M059J (cell line): ENCODE results near the gene SYNPO2. TPM values are rescaled to one million over a fixed set of nuclear protein-coding genes. Genes with fewer than 3 reads are reported as not detected.
"Not testable (repeated sequence)": the region's sequence is repeated elsewhere in the genome, so short reads cannot be mapped to it uniquely, and the experiment has no call there.

ENCODE experiments used
- DNase-seq: peaks from one replicate; pipeline ENCODE4 v3.0.0-alpha.2; 2012; ENCODE audit warnings: low read depth
- total RNA-seq: library from RNA; depleted of rRNA; stranded (reverse); fragments of >200 nt; shearing (Covaris generic); gene quantifications from 2 replicates; pipeline ENCODE4 v1.2.3, GENCODE V29; 2014

SYNPO2 gene
- total RNA-seq, 1 experiment from 2014 or later, result 0.69 TPM

DNA sequence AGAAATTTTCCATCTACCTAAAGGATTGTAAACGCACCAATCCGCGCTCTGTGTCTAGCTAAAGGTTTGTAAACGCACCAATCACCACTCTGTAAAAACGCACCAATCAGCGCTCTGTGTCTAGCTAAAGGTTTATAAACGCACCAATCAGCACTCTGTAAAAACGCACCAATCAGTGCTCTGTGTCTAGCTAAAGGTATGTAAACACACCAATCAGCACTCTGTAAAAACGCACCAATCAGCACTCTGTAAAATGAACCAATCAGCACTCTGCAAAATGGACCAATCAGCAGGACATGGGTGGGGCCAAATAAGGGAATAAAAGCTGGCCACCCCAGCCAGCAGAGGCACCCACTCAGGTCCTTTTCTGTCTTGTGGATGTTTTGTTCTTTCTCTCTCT lies 10.1 kb upstream of the SYNPO2 start:
- DNase-seq, result not testable (repeated sequence)

DNA sequence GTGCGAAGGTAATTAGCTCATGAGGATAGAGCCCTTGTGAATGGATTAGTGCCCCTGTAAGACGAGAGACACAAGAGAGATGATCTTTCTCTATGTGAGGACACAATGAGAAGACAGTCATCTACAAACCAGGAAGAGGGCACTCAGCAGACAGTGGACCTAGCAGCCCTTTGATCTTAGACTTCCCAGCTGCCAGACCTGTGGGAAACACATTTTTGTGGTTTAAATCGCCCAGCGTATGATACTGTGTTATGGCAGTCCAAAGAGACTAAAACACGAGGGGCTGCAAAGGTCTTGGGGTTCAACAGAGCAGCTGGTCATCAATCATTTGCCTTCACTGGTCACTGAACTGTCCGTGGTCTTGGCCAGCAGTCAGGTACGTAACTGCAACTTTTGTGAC lies 9.2 kb upstream of the SYNPO2 start:
- no peak for DNase-seq

DNA sequence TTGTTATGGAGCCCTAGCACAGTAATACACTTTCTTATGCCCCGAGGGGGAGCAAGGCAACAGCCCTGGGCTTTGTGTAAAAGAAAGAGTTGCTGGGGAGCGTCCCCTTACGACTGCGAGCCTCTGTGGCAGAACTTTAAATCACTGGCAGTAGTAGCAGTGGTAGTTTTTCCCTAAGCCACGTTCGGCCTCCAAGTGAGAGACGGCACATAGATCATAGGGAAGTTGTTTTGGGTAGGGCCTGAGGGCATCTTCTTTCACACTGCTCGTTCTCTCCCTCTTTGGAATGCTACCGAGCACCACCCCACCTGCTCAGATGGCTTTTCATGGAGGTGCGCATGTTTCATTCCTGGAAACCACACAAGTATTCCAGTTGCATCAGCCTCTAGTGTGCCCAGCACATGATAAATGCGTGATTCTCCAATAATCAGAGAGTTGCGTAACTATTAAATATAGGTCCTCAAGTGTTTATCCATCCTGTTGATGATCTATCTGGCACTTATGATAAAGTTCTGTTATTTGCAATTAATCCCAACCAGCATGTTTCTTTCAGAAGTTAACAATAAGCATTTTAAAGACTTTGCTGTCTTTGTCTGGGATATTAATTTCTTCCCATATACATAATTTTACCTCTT lies 7.0 kb upstream of the SYNPO2 start:
- DNase-seq, result no peak

DNA sequence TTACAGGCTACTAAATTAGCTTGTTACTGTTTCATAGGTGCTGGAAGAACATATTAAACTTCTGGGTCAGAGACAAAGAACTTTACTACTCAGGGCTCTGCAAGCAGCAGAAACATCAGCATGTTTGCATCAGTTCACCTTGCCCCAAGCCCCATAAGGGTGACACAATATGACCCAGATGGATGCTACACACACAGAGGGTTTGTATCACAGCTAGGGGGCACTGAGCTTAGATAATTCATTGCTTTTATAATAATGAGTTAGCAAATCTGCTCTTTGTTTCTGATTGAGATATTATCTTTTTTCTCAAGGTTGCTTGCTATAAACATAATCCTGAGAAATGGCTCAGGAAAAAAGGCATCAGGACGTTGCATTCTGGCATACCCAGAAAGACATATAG lies 4.8 kb upstream of the SYNPO2 start:
- no peak for DNase-seq

DNA sequence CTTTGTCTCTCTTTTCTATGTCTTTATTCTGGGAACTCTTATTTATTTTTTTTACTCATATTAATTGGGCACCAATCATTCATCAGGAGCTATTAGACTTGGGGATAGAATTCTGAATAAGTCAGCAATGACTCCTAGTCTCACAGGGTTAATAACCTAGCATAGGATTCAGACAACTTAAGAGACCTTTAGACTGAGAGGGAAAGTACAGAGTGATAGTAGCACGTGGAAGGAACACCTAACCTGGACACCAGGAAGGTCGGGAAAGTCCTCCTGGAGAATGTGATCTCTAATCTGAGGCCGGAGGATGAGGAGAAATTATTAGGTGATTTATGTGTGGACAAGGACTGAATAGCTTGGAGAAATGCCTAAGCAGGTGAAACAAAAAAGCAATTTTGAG lies 3.9 kb upstream of the SYNPO2 start:
- no peak for DNase-seq

DNA sequence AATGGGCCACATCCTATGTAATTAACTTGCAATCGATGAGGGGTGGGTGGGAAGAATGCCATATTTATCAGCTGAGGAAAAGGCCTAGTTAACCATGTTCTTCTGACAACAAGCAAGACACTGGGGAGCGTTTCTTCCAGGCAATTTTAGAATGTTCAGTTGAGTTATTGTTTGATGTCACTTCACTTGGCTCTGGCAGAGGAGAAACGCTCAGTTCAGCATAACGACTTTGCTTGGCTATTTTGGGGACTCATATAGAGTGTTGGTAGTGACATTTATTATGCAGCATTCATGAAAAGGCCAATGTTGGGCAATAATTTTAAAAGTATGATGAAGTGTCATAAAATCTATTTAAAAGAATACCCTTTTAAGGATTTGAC lies 648 bp downstream of the SYNPO2 start:
- no peak for DNase-seq

DNA sequence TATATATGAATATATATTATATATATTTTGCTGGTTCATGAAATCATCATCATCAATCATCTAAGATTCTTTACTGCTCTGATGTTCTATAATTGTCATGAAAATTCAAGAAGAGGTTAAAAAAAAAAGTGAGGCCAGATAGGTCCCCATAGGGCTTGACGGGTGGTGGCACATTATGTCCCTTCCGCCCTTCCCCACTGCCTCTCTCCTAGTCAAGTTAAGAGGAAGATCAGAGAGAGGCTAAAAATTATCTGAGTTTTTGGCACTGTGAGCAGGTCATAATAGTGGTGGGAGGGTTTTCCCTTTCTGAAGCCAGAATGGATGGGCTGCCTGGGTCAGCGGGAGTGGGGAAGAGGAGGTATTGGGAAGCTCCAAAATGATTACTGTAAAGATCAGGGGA lies 5.4 kb downstream of the SYNPO2 start:
- DNase-seq, result no peak

DNA sequence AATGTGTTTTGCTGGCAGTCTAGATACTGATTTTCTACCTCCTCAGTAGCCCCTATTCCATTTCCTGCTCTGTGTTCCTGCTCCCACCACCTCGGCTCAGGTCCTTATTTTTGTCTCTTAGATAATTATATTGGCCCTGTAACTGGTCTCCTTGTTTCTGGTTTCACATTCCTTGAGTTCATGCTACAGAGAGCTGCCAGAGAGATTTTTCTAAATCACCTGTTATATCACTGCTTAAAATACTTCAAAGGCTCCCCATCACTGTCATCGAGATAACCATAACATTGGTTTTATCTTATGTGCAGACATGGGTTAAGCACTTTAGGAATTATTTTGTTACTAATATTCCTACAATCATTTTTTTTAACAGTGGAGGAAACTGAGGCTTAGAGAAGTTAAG lies 9.6 kb downstream of the SYNPO2 start:
- no peak for DNase-seq

DNA sequence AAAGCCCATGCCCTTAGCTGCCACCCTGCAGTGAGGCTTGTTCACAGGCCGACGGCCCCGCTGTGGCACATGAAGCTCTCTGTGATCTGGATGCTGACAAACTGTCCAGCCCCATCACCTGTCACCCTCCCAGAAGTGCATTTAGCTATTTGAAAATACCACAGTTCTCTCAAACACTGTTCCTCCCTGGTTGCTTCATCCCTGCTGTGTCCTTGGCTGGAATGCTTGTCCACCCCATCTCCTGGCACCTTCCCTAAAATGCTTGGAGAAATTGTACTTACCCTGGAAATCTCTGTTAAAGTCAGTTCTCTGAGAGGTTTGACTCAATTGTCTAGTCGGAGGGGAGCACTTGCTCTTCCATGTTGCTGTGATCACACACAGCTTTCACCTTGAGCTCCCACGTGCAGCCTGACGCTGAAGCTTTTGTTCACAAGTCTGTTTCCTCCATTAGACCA lies 10.1 kb downstream of the SYNPO2 start:
- no peak for DNase-seq

DNA sequence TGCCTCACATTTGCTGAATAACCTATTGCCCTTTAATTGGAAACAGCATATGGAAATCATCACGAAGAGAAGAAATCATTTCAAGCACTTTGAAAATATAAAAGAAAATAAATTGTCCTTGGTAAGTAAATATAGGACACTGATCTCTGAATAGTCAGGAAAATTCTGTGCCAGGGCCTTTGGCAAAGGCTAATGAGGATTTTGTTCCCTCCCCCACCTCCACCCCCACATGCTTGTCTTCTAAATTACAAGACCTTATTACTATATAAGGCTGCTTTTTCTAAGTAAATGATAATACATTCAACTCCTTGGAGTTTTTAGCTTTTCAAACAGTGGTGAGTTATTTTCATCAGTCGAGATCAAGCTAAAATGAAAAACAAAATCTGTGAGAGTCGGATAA lies 15.8 kb downstream of the SYNPO2 start:
- DNase-seq, result no peak

DNA sequence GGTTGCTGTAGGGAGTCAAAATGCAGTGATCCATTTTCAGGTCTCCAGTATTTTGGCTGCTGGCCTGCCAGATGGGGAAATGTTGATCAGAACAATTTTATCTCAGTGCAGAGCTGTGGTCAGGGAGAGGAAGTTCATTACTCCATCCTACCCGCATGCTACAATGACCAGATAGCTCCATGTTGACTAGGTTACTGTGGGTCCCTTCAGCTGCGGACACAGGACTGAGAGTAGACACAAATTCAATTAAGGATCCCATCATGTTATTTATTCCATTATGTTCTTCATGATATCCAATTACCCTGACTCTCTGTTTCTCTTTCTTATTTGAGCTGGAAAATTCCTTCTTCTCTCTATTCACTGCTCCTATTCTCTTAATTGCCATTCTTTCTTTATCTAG lies 16.3 kb downstream of the SYNPO2 start:
- DNase-seq, result no peak

DNA sequence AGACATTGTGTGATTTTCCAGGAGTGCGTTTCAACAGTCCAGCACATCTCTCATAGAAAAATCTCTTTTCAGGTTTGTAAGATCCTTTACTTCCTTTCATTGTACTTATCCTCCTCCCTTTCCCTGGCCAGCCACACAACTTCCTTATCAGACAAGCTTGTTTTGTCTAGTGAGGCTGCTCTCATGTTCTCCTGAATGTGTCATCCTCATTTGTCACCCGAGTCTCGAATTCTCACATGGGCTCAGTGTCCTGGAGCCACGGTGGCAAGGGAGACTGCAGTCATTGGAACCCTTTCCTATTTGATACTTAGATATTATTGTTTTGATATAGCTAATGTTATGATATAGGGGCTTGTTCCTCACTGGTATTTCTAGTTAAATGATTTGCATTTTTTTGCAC lies 16.9 kb downstream of the SYNPO2 start:
- peak; percentile 33 for DNase-seq

DNA sequence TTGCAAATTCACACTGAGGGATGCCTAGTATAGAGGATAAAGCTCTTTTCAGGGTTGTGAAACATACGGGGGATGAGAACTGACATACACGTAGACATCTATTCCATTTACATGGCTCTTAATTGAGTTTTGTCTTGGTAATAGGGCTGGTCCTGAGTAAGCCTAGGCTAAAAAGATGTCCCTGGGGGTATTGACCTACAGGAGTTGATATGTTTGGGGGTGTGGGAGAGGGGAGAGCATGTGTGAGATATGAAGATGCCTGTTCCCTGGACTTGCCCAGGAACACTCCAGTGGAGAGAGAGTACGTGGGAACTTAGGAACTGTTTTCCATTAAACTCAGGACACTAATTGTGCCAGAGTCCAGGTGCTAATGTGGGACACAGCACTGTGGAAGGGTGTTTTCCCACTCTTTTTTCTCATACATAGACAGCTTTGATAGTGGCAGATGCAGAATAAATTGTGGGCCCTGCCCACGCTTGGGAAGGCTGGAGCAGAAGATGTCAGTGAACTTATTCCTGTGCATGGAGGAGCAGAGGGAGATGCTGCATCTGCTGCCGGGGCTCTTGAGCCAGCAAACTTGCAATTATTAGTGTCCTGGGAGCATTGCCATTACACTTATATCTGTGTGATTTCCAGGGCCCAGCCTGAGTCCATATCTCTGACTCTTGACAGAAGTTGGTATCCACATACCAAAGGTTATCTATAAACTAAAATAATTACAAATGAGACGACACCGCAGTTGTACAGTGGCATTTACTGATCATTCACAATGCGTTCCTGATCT lies 20.7 kb downstream of the SYNPO2 start:
- DNase-seq, result no peak

DNA sequence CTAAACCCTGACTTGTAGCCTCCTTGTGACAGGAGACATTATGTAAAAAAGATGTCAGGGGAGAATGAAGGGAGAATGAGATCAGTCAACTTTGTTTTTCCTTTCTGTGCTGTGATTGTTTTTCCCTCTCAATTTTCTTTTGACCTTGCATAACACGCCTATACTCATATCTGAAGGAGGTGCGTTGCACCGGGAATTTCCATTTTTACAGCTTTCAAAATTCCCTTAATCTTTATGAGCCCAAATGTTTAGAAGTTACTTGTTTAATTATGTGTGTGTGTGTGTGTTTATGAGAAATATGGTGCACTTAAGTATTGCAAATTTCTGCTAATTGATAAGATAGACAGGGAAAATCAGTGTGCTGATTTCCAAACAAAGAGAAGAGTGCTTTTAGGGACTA lies 21.6 kb downstream of the SYNPO2 start:
- DNase-seq, result no peak

DNA sequence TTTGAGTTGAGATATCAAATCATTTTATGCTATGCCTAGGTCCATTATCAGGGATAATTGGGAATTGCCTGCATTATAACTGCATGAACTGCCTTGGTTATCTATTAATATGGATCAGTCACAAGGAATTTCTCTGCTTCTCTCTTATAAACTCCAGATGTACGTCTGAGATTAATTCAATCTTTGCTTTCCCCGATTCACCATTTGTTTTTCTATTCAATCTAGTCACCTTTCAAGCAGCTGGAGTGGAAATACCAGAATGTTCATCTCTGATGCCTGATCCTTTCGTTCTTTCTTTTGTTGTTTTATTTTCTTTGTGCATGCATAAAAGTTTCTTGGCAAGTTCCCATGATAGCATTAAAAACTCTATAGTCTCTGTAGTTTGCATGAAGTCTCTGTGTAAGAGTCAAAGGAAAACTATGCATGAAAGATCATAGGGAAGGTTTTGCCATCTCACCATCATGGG lies 22.6 kb downstream of the SYNPO2 start:
- no peak for DNase-seq

DNA sequence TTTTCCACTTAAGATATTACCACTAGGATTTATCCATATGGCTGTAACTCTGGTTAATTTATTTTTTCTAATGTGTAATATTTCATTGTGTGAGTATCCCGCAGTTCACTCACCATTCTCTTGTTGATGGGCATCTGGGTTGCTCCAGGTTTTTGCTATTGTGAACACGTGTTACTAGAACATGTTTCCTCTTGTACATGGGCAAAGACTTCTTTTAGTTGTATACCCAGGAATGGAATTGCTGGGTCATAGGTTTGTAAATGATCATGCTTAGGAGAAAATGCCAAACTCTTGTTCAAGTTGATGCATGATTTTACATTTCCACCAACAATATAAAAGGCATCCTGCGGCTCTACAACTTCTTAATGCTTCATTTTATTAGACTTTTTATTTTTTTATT lies 26.8 kb downstream of the SYNPO2 start:
- DNase-seq, result no peak

DNA sequence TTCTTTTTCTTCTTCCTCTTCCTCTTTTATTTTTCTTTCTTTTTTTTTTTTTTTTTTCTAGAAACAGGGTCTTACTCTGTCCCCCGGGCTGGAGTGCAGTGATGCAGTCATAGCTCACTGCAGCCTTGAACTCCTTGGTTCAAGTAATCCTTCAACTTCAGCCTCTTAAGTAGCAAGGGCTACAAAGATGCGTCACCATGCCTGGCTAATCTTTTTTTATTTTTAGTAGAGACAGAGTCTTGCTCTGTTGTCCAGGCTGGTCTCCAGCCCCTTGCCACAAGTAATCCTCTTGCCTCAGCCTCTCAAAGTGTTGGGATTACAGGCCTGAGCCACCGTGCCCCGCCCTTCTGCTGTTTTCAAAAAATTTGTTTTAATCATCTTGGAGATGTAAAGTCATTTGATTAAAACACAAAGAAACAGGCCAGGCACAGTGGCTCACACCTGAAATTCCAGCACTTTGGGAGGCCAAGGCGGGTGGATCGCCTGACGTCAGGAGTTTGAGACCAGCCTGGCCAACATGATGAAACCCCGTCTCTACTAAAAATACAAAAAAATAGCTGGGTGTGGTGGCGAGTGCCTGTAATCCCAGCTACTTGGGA lies 28.1 kb downstream of the SYNPO2 start:
- peak; percentile 2 for DNase-seq

DNA sequence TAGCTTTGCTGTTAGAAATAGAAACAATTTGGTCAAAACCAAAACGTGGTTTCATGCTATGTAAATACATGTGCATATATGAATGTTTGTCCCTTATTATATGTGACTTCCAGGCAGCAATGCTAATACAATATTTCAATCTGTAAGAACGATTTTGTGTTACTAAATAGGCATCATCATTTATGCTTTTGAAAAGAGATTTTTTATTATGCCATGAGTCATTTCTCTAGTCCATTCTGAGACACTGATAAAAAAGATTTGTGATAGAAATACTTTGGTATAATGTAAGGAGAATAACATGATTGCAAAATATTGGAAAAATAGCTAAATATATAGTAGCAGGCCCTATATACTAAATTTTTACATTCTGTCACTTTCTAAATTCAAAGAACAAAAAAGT lies 28.9 kb downstream of the SYNPO2 start:
- peak; percentile 9 for DNase-seq

DNA sequence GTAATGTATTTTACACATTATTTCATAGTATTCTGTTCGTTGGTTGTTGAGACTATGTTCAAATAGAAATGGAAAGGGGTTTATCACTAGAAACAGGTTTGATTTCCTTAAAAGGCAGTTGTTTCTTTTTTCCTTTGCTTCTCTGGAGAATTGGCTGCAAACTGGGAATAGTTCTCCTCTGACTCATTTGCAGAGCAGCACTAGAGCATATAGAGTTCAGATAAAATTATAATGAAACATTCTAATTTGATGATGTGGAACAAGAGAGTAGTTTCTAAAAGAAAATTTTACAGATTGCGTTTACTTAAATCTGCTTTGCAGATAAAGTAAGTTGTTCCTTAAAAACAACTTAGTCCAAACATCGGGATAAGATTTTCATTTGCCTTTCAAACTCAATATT lies 29.7 kb downstream of the SYNPO2 start:
- peak; percentile 88 for DNase-seq

DNA sequence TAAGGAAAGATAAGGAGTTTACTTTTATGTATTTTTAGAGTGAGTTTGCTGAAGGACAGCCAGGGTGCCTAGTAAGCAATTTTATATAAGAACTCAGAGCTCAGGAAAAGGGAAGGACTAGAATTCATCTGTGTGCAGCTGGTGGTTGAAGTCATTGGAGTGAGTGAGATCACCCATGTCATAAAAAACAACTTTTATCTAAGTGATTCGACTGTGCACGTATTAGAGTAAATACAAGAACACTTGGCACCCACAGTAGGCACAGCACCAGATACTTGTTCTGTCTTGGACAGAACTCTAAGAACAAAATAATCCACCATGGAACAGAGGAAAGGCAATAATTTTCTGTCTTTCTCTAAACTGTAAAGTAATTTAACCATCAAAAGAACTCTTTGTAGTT lies 31.6 kb downstream of the SYNPO2 start:
- DNase-seq, result peak; percentile 13

DNA sequence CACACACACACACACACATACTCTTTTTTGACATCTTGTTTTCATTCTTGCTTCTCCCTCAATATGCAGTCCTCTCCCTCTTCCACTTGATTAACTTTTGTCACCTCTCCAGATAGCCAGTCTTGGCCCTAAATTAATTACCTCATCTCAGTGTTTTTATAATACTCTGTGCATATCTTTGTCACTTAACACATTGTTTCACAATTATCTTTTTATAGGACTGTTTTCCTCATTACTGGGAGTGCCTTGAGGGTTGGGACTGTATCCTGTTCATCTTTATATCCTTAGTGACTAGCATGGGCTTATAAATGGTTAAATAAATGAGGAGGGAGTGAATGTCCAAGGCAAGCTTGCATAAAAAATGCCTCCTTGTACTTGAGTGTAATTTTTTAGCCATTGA lies 33.1 kb downstream of the SYNPO2 start:
- DNase-seq, result peak; percentile 9

DNA sequence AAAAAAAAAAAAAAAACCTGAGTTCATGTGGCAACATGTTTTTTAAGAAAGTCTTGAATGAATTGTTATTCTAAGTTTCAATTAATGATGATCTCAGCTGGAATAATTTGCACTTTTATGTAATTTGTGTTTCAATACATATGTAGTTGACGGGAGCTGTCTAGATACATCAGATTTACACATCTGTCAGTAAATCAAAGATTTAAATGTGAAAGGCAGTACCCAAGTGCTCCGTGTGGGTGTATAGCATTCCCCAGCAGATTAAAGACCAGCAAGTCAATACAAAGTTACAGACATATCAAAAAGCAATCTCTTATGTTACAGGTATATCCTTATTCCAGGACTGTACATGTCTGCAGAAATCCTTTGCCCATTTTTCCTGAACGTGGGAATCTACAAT lies 35.2 kb downstream of the SYNPO2 start:
- no peak for DNase-seq

DNA sequence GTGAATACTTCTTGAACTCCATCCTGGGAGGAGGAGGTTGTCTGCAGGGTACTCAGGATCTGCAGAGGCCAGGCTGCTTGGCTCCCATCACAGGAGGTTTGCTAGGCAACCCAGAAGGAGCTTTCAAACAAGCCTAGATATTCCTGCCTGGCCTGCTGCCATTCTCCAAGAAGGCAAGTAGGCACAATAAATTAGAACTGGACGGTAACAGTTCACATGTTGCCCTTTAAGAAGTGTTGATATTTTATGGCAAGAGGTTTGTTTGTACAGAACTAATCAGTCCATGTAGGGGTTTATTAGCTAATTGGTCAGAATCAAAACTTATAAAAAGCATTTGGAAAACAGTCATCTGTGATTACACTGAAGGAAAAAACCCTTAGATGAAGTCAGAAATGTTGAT lies 39.3 kb downstream of the SYNPO2 start:
- peak; percentile 15 for DNase-seq
